PC-3 (cell line): ENCODE results near the gene HTR2C.

Experiments used
- EZH2 ChIP-seq: fragments of 300-600 bp; sonication (generic); IDR thresholded peaks from one replicate; pipeline ENCODE4 v1.6.1; 2017; ENCODE audit warnings: antibody characterized with exemption, mild to moderate bottlenecking, low read length; ENCODE audit not compliant: unreplicated experiment
- EZH2phosphoT487 ChIP-seq: fragments of 300-600 bp; sonication (generic); IDR thresholded peaks from 2 replicates; pipeline ENCODE4 v1.6.1; 2018; ENCODE audit warnings: mild to moderate bottlenecking, antibody characterized with exemption, low read length, borderline replicate concordance
- TF ChIP-seq, protein P1 (sequence below): fragments of 300-600 bp; sonication (generic); conservative IDR thresholded peaks from 2 replicates; pipeline ENCODE4 v1.5.1; 2017; ENCODE audit warnings: antibody characterized with exemption, low read depth, mild to moderate bottlenecking, low read length

GRCh38 chrX:114710571-114710970, 126.7 kb downstream of the HTR2C start:
- TF ChIP-seq EZH2 (no peak), EZH2phosphoT487 (no peak)
- TF ChIP-seq, protein P1, sequence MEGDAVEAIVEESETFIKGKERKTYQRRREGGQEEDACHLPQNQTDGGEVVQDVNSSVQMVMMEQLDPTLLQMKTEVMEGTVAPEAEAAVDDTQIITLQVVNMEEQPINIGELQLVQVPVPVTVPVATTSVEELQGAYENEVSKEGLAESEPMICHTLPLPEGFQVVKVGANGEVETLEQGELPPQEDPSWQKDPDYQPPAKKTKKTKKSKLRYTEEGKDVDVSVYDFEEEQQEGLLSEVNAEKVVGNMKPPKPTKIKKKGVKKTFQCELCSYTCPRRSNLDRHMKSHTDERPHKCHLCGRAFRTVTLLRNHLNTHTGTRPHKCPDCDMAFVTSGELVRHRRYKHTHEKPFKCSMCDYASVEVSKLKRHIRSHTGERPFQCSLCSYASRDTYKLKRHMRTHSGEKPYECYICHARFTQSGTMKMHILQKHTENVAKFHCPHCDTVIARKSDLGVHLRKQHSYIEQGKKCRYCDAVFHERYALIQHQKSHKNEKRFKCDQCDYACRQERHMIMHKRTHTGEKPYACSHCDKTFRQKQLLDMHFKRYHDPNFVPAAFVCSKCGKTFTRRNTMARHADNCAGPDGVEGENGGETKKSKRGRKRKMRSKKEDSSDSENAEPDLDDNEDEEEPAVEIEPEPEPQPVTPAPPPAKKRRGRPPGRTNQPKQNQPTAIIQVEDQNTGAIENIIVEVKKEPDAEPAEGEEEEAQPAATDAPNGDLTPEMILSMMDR = no peak
